K562 (cell line): ENCODE data around the gene ZNF853.

Experiments used
- ASH1L ChIP-seq: fragments of 450-650 bp; IDR thresholded peaks from 2 replicates; pipeline ENCODE4 v1.6.1; 2018; ENCODE audit warnings: borderline replicate concordance, mild to moderate bottlenecking, low read depth; ENCODE audit not compliant: partially characterized antibody
- BRCA1 ChIP-seq, 2 experiments: fragments of 450-650 bp in 1 of 2; sonication (generic) in 1 of 2; formaldehyde crosslinking in 1 of 2; IDR thresholded peaks; 2 replicates each; pipeline versions ENCODE4 v1.5.0 to v1.6.1; 2017 to 2020; ENCODE audit warnings: mild to moderate bottlenecking in 1 of 2, missing genetic modification reagents in 1 of 2
- CEBPB ChIP-seq: fragments of 450-650 bp; IDR thresholded peaks from 2 replicates; pipeline ENCODE4 v1.6.1; 2016; ENCODE audit warnings: missing genetic modification characterization, missing compliant biosample characterization
- CHD2 ChIP-seq: IDR thresholded peaks from 2 replicates; pipeline ENCODE4 v1.6.1; 2011; ENCODE audit warnings: low read depth, low read length
- FOXJ2 ChIP-seq: fragments of 200-800 bp; sonication (Bioruptor generic); IDR thresholded peaks from 2 replicates; pipeline ENCODE4 v1.6.1; 2016; ENCODE audit warnings: missing genetic modification characterization, missing compliant biosample characterization
- FOXK2 ChIP-seq, 2 experiments: fragments of 450-650 bp; IDR thresholded peaks in 1 of 2; conservative IDR thresholded peaks in 1 of 2; 2 replicates each; pipeline ENCODE4 v1.6.1; 2016; ENCODE audit warnings: low read depth in 2 of 2, mild to moderate bottlenecking in 1 of 2
- GABPA ChIP-seq: fragments of 200-800 bp; sonication (Bioruptor generic); conservative IDR thresholded peaks from 2 replicates; pipeline ENCODE4 v1.6.1; 2016; ENCODE audit warnings: low read depth, missing genetic modification characterization, missing compliant biosample characterization
- HIVEP1 ChIP-seq: fragments of 250-450 bp; sonication (Bioruptor Pico); IDR thresholded peaks from 2 replicates; pipeline ENCODE4 v1.4.0; 2020; ENCODE audit warnings: mild to moderate bottlenecking
- PML ChIP-seq: IDR thresholded peaks from 2 replicates; pipeline ENCODE4 v1.6.1; 2012; ENCODE audit warnings: low read length, inconsistent platforms
- POLR2A ChIP-seq: fragments of 450-650 bp; conservative IDR thresholded peaks from 2 replicates; pipeline ENCODE4 v1.6.1; 2016
- POLR2AphosphoS5 ChIP-seq: IDR thresholded peaks from 2 replicates; pipeline ENCODE4 v1.6.1; 2011; ENCODE audit warnings: mild to moderate bottlenecking, low read depth, low read length, moderate library complexity; ENCODE audit not compliant: control insufficient read depth, insufficient read depth
- SAFB2 ChIP-seq: fragments of 200-400 bp; formaldehyde crosslinking; IDR thresholded peaks from 2 replicates; pipeline ENCODE4 v1.6.1; 2018; ENCODE audit warnings: borderline replicate concordance, low read length, low read depth, moderate library complexity; ENCODE audit not compliant: severe bottlenecking
- ZKSCAN1 ChIP-seq: fragments of 150-350 bp; IDR thresholded peaks from 2 replicates; pipeline ENCODE4 v1.6.1; 2016; ENCODE audit warnings: low read depth, low read length
- TF ChIP-seq, protein P1 (sequence below), 3 experiments: IDR thresholded peaks in 2 of 3; conservative IDR thresholded peaks in 1 of 3; 2 replicates each; pipeline ENCODE4 v1.5.1; 2011 to 2012; ENCODE audit warnings: low read length in 3 of 3, mild to moderate bottlenecking in 3 of 3, control low read depth in 2 of 3, improper control_type of control experiment in 1 of 3, inconsistent platforms in 1 of 3, low read depth in 1 of 3, mixed read lengths in 1 of 3, moderate library complexity in 1 of 3; ENCODE audit not compliant: insufficient read depth in 2 of 3

DNA sequence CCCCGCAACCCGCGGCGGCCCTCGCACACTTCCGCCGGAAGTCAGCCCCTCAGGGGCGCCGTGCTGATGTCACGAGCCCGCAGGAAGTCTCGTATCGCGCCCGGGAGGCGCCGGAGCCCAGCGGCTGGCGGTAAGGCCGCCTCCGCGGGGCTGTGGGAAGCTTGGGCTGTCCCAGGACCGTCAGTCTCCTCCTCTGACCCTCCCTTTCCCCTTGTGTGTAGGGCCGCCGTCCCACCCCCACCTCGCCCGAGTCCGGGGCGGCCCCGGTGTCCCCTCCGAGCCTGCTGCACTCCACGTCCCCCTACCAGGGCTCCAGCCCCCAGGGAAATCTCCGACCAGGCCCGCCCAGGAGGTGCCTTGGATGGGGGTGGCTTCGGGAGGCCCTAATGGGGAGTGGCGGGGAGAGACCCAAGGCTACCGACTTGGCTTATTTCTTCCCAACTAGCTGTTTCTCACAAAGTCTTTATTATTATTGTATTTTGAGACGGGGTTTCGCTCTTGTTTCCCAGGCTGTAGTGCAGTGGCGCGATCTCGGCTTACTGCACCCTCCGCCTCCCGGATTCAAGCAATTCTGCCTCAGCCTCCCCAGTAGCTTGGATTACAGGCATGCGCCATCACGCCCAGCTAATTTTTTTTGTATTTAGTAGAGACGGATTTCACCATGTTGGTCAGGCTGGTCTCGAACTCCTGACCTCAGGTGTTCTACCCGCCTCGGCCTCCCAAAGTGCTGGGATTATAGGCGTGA lies 37.9 kb upstream of the ZNF853 start, which contains the start of gene ZDHHC4:
- peak; percentile 98 for TF ChIP-seq POLR2A
- TF ChIP-seq CHD2: peak; percentile 78
- TF ChIP-seq POLR2AphosphoS5: peak; percentile 91
- peak in 1 of 2 experiments; percentile 35; a peak in 3 of 4 replicates for TF ChIP-seq FOXK2 (conservative IDR thresholded peaks at IDR 0.05 in 1 of 2, IDR thresholded peaks at IDR 0.05 in 1 of 2; ENCODE audit: low read depth in 2 of 2)
- TF ChIP-seq SAFB2: no peak
- TF ChIP-seq, protein P1, sequence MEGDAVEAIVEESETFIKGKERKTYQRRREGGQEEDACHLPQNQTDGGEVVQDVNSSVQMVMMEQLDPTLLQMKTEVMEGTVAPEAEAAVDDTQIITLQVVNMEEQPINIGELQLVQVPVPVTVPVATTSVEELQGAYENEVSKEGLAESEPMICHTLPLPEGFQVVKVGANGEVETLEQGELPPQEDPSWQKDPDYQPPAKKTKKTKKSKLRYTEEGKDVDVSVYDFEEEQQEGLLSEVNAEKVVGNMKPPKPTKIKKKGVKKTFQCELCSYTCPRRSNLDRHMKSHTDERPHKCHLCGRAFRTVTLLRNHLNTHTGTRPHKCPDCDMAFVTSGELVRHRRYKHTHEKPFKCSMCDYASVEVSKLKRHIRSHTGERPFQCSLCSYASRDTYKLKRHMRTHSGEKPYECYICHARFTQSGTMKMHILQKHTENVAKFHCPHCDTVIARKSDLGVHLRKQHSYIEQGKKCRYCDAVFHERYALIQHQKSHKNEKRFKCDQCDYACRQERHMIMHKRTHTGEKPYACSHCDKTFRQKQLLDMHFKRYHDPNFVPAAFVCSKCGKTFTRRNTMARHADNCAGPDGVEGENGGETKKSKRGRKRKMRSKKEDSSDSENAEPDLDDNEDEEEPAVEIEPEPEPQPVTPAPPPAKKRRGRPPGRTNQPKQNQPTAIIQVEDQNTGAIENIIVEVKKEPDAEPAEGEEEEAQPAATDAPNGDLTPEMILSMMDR (IDR thresholded peaks at IDR 0.05 in 2 of 3, conservative IDR thresholded peaks at IDR 0.05 in 1 of 3; ENCODE audit: insufficient read depth in 2 of 3, low read depth in 1 of 3, low read length in 3 of 3): 0 out of 6 replicates have a peak, but pooled peaks of 1 of the 3 experiments have one; percentile 9
- TF ChIP-seq HIVEP1: no peak
- TF ChIP-seq BRCA1 (IDR thresholded peaks at IDR 0.05): no peak
- TF ChIP-seq BRCA1 (CRISPR knock-in tag; IDR thresholded peaks at IDR 0.05): no peak
- TF ChIP-seq CEBPB (tag): no peak
- peak; percentile 97 for TF ChIP-seq GABPA (tag)
- TF ChIP-seq PML: peak; percentile 76
- TF ChIP-seq ASH1L: no peak
- no peak for TF ChIP-seq ZKSCAN1
- no peak for TF ChIP-seq FOXJ2 (tag)
